GM13976 (cell line): Measurements from ENCODE around the gene HPCAL1.
A peak's percentile ranks its signal among the peaks of the same experiment; 100 is the strongest.

Source experiments
- DNase-seq: peaks from one replicate; pipeline ENCODE4 v3.0.0; 2012; ENCODE audit warnings: low spot score
- CTCF ChIP-seq: IDR thresholded peaks from 2 replicates; pipeline ENCODE4 v1.5.1; 2012; ENCODE audit warnings: borderline replicate concordance, mild to moderate bottlenecking; ENCODE audit not compliant: insufficient read depth; ENCODE audit errors: extremely low read depth, missing control alignments, control extremely low read depth
- in situ Hi-C: fragments of 300-500 bp; cut with MboI; formaldehyde crosslinking; loops from one replicate; pipeline ENCODE4 v1.12.0; 2022; ENCODE audit warnings: low sequenced_read_pairs, mixed read lengths, inconsistent platforms; ENCODE audit not compliant: unreplicated experiment

HPCAL1 gene

GRCh38 chr2:10274983-10275802 lies 27.5 kb upstream of the HPCAL1 start:
- no peak for TF ChIP-seq CTCF
- no peak for DNase-seq
- in situ Hi-C loops = loop anchor here (10.0 kb wide), 1 partner anchor 140 kb away; no protein-coding TSS in a partner anchor

DNA sequence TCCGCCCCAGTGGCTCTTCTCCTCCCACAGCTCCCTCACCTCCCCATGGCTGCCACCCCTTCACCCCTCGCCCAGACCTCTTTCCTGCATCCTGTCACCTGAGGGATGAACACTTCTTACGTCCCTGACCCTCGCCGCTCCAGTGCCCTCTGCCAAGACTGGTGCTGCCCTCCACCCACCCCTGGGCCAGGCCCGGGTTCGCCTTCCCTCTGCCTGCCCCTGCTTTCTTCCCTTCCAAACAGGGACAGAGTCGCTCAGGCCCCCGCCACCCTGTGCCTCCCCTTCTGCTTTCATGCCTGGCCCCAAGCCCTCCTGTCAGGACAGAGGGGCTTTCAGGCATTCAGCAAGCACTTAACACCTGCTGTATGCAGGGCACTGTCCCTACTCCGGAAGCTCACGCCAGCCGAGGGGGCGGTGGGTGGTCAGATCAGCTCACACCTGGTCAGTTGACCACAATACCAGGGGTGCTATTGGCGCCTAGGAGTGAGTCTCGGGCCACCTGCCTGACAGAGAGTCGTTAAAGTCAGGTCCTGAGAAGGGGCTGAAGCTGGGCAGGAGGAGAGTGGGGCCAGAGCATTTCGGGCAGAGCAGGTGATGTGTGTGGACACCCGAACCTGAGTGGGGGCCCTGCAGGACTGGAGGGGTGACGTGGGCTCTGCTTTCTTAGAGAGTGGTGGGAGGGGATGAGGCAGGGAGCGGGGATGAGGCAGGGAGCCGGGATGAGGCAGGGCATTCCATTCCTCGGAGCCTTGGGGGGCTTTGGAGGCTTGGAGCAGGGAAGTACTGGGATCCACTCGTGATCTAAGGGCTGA lies 26.0 kb upstream of the HPCAL1 start:
- DNase-seq = no peak
- no peak for TF ChIP-seq CTCF
- in situ Hi-C loops = loop anchor here (10.0 kb wide), 1 partner anchor 142 kb away; no protein-coding TSS in a partner anchor

DNA sequence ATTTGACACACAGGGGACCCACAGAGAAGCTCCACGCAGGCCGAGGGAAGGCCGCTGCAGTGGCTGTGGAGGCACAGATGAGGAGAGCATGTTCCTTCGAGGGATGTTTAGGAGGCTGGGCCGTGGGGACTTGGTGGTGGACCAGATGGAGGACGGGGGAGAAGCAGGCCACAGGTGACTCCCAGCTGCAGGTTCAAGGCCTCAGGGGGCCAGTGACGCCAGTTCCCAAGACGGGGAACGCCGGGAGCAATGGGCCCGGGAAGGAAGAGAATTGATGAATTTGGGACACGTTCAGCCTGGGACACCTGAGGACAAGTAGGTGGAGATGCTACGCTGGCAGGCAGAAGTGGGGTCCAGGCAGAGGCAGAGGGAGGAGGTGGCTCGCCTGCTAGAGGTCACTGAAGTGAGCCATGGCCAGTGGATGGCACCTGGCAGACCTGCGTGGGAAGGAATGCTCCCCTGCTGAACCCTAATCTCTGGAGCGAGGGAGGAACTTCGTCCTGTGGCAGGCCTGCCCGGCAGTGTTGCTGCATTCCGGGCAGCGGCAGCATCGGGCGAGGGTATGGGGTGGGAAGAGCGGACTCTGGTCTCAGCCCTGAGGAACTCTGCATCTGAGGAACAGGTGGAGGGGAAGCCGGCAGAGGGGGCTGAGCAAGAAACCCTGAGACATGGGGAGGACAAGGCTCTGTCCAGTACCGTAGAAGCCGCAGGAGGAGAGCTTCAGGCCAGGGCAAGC lies 25.2 kb upstream of the HPCAL1 start:
- no peak for DNase-seq
- no peak for TF ChIP-seq CTCF
- in situ Hi-C loops = loop anchor here (10.0 kb wide), 1 partner anchor 143 kb away; no protein-coding TSS in a partner anchor

DNA sequence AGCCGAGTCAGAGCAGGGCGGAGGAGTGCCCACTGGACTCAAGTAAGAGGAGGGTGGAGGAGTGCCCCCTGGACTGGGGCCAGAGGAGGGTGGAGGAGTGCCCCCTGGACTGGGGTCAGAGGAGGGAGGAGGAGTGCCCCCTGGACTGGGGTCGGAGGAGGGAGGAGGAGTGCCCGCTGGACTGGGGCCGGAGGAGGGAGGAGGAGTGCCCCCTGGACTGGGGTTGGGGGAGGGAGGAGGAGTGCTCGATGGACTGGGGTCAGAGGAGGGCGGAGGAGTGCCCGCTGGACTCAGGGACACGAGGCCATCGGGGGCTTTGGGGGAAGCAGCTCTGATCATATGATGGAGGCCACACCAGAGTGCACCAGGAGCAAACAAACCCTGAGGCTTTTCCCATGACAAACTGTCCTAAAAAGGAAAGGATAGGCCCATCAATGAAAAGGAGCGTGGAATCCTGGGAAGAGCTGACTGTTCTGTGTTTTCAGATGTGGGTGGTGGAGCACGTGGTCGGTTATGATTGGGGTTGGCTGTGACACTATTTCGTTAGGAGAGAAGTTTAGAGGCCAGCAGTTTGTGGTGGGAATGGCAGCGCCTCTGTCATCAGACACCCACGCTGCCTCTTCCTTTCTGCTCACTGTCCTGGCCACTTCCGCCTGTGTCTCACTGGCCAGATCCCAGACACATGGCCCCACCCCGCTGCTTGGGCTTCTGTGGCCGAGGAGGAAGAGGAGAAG lies 24.5 kb upstream of the HPCAL1 start:
- in situ Hi-C loops = loop anchor here (10.0 kb wide), 1 partner anchor 143 kb away; no protein-coding TSS in a partner anchor
- peak; percentile 66 for DNase-seq
- no peak for TF ChIP-seq CTCF

GRCh38 chr2:10278763-10279471 lies 23.8 kb upstream of the HPCAL1 start:
- no peak for TF ChIP-seq CTCF
- in situ Hi-C loops = loop anchor here (10.0 kb wide), 1 partner anchor 144 kb away; no protein-coding TSS in a partner anchor
- DNase-seq = no peak
